Measurements from ENCODE around the gene SETD4. TPM values are rescaled to one million over a fixed set of nuclear protein-coding genes. Genes with fewer than 3 reads are reported as not detected.

The SETD4 gene
- total RNA-seq, 1 donor from 2014 or later = 35.9 TPM

GRCh38 chr21:36034211-36034913 lies 26.0 kb downstream of the SETD4 start:
- Histone ChIP-seq H3K4me3 (no peak overlapping the region), H3K36me3 (peaks cover 35 to 42% of the 10 kb centered on the region in 2 donors), H3K27ac (no peak overlapping the region), H3K9me3 (no peaks in the 10 kb centered on the region), H3K27me3 (no peaks in the 10 kb centered on the region), H3K4me1 (no peaks in the 10 kb centered on the region)
- TF ChIP-seq CTCF (IDR thresholded peaks at IDR 0.05) = no peak
- intact Hi-C loops (cut with DNase I) = no loop called here
- no peak for DNase-seq (ENCODE audit: low spot score in 2 of 2)

GRCh38 chr21:36032647-36033406 lies 27.5 kb downstream of the SETD4 start:
- H3K4me1 ChIP-seq = no peaks in the 10 kb centered on the region
- no peak for DNase-seq (ENCODE audit: low spot score in 2 of 2)
- peaks cover 30 to 31% of the 10 kb centered on the region in 2 donors for H3K36me3 ChIP-seq
- TF ChIP-seq CTCF (IDR thresholded peaks at IDR 0.05) = no peak
- no peaks in the 10 kb centered on the region for H3K27me3 ChIP-seq
- intact Hi-C loops (cut with DNase I) = no loop called here
- H3K9me3 ChIP-seq = no peaks in the 10 kb centered on the region
- H3K4me3 ChIP-seq = no peak overlapping the region
- no peak overlapping the region for H3K27ac ChIP-seq

GRCh38 chr21:36030581-36031189 lies 29.6 kb downstream of the SETD4 start:
- Histone ChIP-seq H3K27me3 (no peaks in the 10 kb centered on the region), H3K27ac (no peak overlapping the region), H3K4me1 (no peaks in the 10 kb centered on the region), H3K9me3 (no peaks in the 10 kb centered on the region), H3K4me3 (no peak overlapping the region), H3K36me3 (peaks cover 10 to 11% of the 10 kb centered on the region in 2 donors)
- intact Hi-C loops (cut with DNase I) = no loop called here
- TF ChIP-seq CTCF (IDR thresholded peaks at IDR 0.05) = no peak
- no peak for DNase-seq (ENCODE audit: low spot score in 2 of 2)

- no peak for DNase-seq (ENCODE audit: low spot score in 2 of 2)
- no peaks in the 10 kb centered on the region for H3K27me3 ChIP-seq
- no peaks in the 10 kb centered on the region for H3K9me3 ChIP-seq
- H3K27ac ChIP-seq = no peak overlapping the region
- H3K4me3 ChIP-seq = no peak overlapping the region
- no peaks in the 10 kb centered on the region for H3K36me3 ChIP-seq
- no peak for TF ChIP-seq CTCF (IDR thresholded peaks at IDR 0.05)
- no peaks in the 10 kb centered on the region for H3K4me1 ChIP-seq
- intact Hi-C loops (cut with DNase I) = loop anchor here (5.0 to 10.0 kb wide), 2 partner anchors 1135 to 1337 kb away; no protein-coding TSS in a partner anchor
Observed at GRCh38 chr21:36029309-36029708, 31.0 kb downstream of the SETD4 start.

GRCh38 chr21:36028127-36029069 lies 31.9 kb downstream of the SETD4 start:
- Histone ChIP-seq H3K36me3 (no peaks in the 10 kb centered on the region), H3K27me3 (no peaks in the 10 kb centered on the region), H3K4me1 (no peaks in the 10 kb centered on the region), H3K9me3 (no peaks in the 10 kb centered on the region), H3K27ac (no peak overlapping the region), H3K4me3 (no peak overlapping the region)
- DNase-seq (ENCODE audit: low spot score in 2 of 2) = peak; percentile 17 to 84
- TF ChIP-seq CTCF (IDR thresholded peaks at IDR 0.05) = peak; percentile 76 to 94 (median 91)
- intact Hi-C loops (cut with DNase I) = loop anchor here (1.0 to 10.0 kb wide), 3 partner anchors 1134 to 1336 kb away; no protein-coding TSS in a partner anchor

Data from ascending aorta (tissue), 2 donors.